Transverse colon (tissue), 4 donors: ENCODE results near the gene SMIM44. TPM values are rescaled to one million over a fixed set of nuclear protein-coding genes. Genes with fewer than 3 reads are reported as not detected.

Source experiments
- DNase-seq: peaks from one replicate; pipeline ENCODE4 v3.0.0-alpha.2; 2019
- H3K27ac ChIP-seq, 4 donors: fragments of 200-600 bp; sonication (generic); 2 replicates each; pipeline ENCODE4 v1.5.1; 2016 to 2018; ENCODE audit warnings: inconsistent platforms in 4 of 4
- H3K27me3 ChIP-seq: fragments of 200-600 bp; sonication (generic); 2 replicates; pipeline ENCODE4 v1.5.1; 2017; ENCODE audit warnings: inconsistent platforms
- H3K36me3 ChIP-seq, 4 donors: fragments of 200-600 bp; sonication (generic); 2 replicates each; pipeline ENCODE4 v1.5.1; 2017 to 2019; ENCODE audit warnings: inconsistent platforms in 4 of 4
- H3K4me1 ChIP-seq, 4 donors: fragments of 200-600 bp; sonication (generic); 2 replicates each; pipeline ENCODE4 v1.5.1; 2017 to 2020; ENCODE audit warnings: inconsistent platforms in 4 of 4
- H3K4me3 ChIP-seq, 4 donors: fragments of 200-600 bp; sonication (generic); 1 replicate in 1 of 4; 2 replicates in 3 of 4; pipeline versions ENCODE4 v1.5.1 to v1.6.1; 2017 to 2019; ENCODE audit warnings: inconsistent platforms in 4 of 4
- H3K9me3 ChIP-seq, 2 donors: fragments of 200-600 bp; sonication (generic); 2 replicates each; pipeline ENCODE4 v1.5.1; 2017 to 2019; ENCODE audit warnings: inconsistent platforms in 2 of 2
- EP300 ChIP-seq: sonication (generic); formaldehyde crosslinking; IDR thresholded peaks from one replicate; pipeline ENCODE4 v1.6.1; 2017; ENCODE audit warnings: antibody characterized with exemption, low read depth
- POLR2A ChIP-seq: fragments of 450-650 bp; IDR thresholded peaks from one replicate; pipeline ENCODE4 v1.6.1; 2016; ENCODE audit warnings: antibody characterized with exemption, mild to moderate bottlenecking, moderate library complexity
- POLR2AphosphoS5 ChIP-seq, 3 donors: sonication (generic); formaldehyde crosslinking; IDR thresholded peaks; one replicate each; pipeline ENCODE4 v1.6.1; 2016; ENCODE audit warnings: antibody characterized with exemption in 3 of 3
- WGBS, 2 donors: methylation state at CpG; one replicate each; pipeline ENCODE4 v1.1.5; 2018; ENCODE audit warnings: low coverage in 1 of 2; 5-methylcytosine and 5-hydroxymethylcytosine counted together
- in situ Hi-C, 4 donors: fragments of 200-750 bp; cut with MboI; loops; one replicate each; pipeline versions ENCODE4 v1.15.0 to v1.15.1; 2017; ENCODE audit warnings: low sequenced_read_pairs in 3 of 4, low pct_ligation_motif_present in 1 of 4, low pct_unique_long_range_greater_than_20kb in 1 of 4
- intact Hi-C: fragments of 100-400 bp; cut with DNase I; formaldehyde crosslinking; loops from one replicate; pipeline ENCODE4 v1.15.1; 2023; ENCODE audit warnings: low total_unique reads
- total RNA-seq, 4 donors: library from RNA; depleted of rRNA; stranded (reverse); fragments of >200 nt; gene quantifications; one replicate each; pipeline ENCODE4 v1.1.0, GENCODE V29; 2016
- TF ChIP-seq, protein P1 (sequence below), 5 experiments: fragments of 200-600 bp in 3 of 5; fragments of 450-650 bp in 2 of 5; sonication (generic) in 3 of 5; IDR thresholded peaks; 1 replicate in 2 of 5; 2 replicates in 3 of 5; pipeline ENCODE4 v1.5.1; 2016 to 2017; ENCODE audit warnings: antibody characterized with exemption in 5 of 5, inconsistent platforms in 3 of 5, mild to moderate bottlenecking in 2 of 5, moderate library complexity in 1 of 5

SMIM44 gene
- total RNA-seq, 4 donors from 2014 or later, result 4.1 to 15.3 TPM; not detected in 2

DNA sequence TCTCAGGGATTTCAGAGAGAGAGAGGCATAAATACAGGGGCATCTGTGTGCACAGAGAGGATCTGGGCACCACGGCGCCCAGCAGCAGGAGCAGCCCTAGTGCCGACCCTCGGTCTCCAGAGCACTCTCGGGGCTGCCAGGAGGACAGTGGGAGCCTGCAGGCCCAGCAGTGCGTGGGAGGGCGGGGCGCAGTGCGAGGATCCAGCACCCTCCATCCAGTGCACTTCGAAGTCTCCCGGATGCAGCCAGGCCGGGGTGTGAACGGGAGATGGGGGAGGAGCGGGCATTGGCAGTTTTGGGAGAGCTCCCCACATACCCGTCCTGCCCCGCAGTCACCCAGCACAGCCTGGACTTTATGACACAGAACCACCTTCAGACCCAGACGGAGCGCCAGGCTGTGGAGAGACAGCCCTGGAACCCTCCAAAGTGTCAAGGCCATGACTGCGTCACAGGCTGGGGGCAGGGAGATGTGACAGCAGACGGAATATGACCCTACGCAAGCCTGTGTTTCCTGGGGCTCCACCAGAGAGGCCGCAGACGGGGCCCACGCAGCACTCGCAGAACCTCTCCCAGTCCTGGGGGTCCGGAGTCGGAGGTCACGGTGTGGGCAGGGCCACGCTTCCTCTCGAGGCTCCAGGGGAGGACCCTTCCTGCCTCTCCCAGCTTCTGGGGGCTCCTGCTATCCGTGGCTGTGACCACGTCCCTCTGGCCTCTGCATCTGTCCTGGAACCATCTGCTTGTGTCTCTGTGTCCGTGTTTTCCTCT, 41.0 kb upstream of the SMIM44 start:
- 88 to 92% methylated on average over 3 to 33 of the region's 33 CpGs for WGBS, 2 donors
- Histone ChIP-seq H3K4me1 (peaks cover 0 to 3% (median 0%) of the 10 kb centered on the region in 4 donors), H3K27me3 (no peaks in the 10 kb centered on the region), H3K27ac (no peak overlapping the region), H3K9me3 (no peaks in the 10 kb centered on the region), H3K4me3 (no peak overlapping the region), H3K36me3 (peaks cover 0 to 31% (median 11%) of the 10 kb centered on the region in 4 donors)
- intact Hi-C loops (no loop called here), in situ Hi-C loops (no loop called here)
- no peak for TF ChIP-seq EP300
- TF ChIP-seq, protein P1, sequence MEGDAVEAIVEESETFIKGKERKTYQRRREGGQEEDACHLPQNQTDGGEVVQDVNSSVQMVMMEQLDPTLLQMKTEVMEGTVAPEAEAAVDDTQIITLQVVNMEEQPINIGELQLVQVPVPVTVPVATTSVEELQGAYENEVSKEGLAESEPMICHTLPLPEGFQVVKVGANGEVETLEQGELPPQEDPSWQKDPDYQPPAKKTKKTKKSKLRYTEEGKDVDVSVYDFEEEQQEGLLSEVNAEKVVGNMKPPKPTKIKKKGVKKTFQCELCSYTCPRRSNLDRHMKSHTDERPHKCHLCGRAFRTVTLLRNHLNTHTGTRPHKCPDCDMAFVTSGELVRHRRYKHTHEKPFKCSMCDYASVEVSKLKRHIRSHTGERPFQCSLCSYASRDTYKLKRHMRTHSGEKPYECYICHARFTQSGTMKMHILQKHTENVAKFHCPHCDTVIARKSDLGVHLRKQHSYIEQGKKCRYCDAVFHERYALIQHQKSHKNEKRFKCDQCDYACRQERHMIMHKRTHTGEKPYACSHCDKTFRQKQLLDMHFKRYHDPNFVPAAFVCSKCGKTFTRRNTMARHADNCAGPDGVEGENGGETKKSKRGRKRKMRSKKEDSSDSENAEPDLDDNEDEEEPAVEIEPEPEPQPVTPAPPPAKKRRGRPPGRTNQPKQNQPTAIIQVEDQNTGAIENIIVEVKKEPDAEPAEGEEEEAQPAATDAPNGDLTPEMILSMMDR (IDR thresholded peaks at IDR 0.05), result no peak
- TF ChIP-seq POLR2A, result no peak
- no peak for TF ChIP-seq POLR2AphosphoS5 (IDR thresholded peaks at IDR 0.05)
- DNase-seq, result no peak

DNA sequence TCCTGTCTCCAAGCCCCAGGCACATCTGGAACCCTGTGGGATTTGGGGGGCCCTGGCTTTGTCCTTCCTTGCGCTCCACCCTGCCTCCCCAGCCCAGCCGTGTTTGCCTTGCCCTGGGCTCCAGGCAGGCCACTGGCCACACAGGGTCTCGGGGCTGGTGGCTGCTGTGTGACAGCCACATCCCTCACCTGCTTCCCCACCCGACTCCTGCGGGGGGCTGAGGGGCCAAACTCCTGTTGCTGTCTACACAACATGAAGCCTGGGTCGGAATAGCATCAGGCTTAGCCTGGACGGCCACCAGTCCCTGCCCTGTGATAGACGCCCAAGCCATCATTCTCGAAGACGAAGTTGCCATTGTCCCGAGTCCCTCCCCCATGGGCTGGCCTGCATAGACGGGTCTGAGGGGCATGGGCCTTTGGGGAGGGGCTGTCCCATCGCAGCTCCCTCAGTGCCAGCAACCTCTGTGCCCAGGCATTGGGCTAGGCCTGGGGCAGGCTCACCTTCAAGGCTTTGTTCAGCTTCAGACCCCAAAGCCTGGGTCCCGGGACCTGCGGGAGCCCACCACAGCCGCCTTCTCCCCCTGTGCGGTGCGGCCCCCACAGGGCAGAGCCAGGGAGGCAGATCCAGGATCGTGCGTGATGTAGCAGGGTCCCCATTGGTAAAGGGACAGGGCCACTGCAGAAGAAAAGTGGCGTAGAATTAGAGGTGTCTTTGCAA, 40.3 kb upstream of the SMIM44 start:
- intact Hi-C loops, result no loop called here
- Histone ChIP-seq H3K4me1 (peaks cover 0 to 3% (median 0%) of the 10 kb centered on the region in 4 donors), H3K4me3 (no peak overlapping the region), H3K36me3 (peaks cover 0 to 31% (median 11%) of the 10 kb centered on the region in 4 donors), H3K27ac (no peak overlapping the region), H3K27me3 (no peaks in the 10 kb centered on the region), H3K9me3 (no peaks in the 10 kb centered on the region)
- TF ChIP-seq EP300 (no peak), POLR2AphosphoS5 (IDR thresholded peaks at IDR 0.05) (no peak), POLR2A (no peak)
- TF ChIP-seq, protein P1 (IDR thresholded peaks at IDR 0.05), result no peak
- no peak for DNase-seq
- 92% methylated on average over 19 of the region's 21 CpGs; no CpG with 5 or more reads in 1 of the 2 donors for WGBS, 2 donors
- in situ Hi-C loops, result no loop called here

DNA sequence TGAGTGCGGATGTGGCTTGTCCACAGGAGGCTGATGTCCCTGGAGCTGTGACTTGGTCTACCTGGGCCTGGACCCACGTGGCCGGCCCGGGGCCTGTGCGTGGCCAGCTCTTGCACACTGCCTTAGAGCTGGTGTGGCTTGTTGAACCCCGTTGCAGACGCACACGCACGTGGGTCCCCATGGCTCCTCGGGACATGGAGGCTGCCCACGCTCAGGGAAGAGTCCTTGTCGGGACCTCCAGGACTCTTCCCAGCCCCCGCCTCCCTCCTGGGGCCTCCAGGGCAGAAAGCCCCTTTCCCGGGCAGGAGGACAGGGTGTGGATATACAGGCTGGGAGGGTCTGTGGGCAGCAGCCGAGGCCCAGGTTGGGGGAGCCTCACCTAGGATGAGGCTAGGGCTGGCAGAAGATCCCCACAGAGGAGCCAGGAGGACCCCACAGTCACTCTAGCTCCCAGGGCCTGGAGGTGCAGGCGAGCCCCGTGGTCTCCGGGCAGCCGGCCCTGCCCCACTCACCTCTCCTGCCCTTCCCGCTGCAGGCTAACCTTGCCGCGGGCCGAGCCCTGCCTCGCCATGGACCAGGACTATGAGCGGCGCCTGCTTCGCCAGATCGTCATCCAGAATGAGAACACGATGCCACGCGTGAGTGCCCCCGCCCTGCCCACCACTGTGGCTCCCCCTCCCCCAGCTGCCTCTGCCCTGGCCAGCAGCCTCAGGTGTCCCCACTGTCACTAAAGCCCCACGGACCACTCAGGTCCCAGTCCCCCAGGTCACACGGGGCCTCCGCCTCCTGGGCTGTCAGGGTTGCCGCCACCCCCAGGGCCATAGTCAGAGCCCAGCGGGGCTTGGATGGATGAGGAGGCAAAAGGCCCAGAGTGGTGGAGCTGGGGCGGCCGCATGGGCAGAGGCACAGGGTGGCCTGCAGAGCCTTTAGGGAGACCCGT, 39.5 kb upstream of the SMIM44 start:
- peaks cover 0 to 3% (median 0%) of the 10 kb centered on the region in 4 donors for H3K4me1 ChIP-seq
- DNase-seq, result no peak
- no peak overlapping the region for H3K27ac ChIP-seq
- in situ Hi-C loops (no loop called here), intact Hi-C loops (no loop called here)
- H3K4me3 ChIP-seq, result no peak overlapping the region
- H3K27me3 ChIP-seq, result no peaks in the 10 kb centered on the region
- peaks cover 0 to 31% (median 9%) of the 10 kb centered on the region in 4 donors for H3K36me3 ChIP-seq
- WGBS, 2 donors, result 93% methylated on average over 34 of the region's 40 CpGs; no CpG with 5 or more reads in 1 of the 2 donors
- H3K9me3 ChIP-seq, result no peaks in the 10 kb centered on the region
- TF ChIP-seq, protein P1 (IDR thresholded peaks at IDR 0.05), result no peak

DNA sequence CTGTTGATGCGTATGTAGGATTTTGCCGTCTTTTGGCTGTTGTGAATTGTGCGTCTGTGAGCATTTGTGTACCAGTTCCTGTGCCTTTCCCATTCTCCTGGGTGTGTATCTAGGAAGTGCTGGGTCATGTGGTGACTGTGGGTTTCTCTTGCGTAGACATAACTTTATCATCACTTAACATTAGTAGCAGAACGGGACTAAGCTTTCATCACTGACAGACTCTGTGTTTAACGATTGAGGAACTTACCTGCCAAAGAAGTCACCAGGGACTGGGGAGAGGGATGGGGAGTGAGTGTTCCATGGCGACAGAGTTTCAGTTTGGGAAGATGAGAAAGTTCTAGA, 37.8 kb upstream of the SMIM44 start:
- WGBS, 2 donors, result 86% methylated on average over 7 of the region's 7 CpGs; no CpG with 5 or more reads in 1 of the 2 donors
- intact Hi-C loops, result no loop called here
- Histone ChIP-seq H3K4me1 (peaks cover 0 to 19% (median 6%) of the 10 kb centered on the region in 4 donors), H3K27ac (no peak overlapping the region), H3K36me3 (peaks cover 0 to 18% (median 2%) of the 10 kb centered on the region in 4 donors), H3K27me3 (no peaks in the 10 kb centered on the region), H3K9me3 (no peaks in the 10 kb centered on the region), H3K4me3 (no peak overlapping the region)
- TF ChIP-seq EP300 (no peak), POLR2AphosphoS5 (IDR thresholded peaks at IDR 0.05) (no peak), POLR2A (no peak)
- TF ChIP-seq, protein P1 (IDR thresholded peaks at IDR 0.05), result no peak
- no peak for DNase-seq
- in situ Hi-C loops, result no loop called here
